ENCODE measurements around the gene SLBP.

DNA sequence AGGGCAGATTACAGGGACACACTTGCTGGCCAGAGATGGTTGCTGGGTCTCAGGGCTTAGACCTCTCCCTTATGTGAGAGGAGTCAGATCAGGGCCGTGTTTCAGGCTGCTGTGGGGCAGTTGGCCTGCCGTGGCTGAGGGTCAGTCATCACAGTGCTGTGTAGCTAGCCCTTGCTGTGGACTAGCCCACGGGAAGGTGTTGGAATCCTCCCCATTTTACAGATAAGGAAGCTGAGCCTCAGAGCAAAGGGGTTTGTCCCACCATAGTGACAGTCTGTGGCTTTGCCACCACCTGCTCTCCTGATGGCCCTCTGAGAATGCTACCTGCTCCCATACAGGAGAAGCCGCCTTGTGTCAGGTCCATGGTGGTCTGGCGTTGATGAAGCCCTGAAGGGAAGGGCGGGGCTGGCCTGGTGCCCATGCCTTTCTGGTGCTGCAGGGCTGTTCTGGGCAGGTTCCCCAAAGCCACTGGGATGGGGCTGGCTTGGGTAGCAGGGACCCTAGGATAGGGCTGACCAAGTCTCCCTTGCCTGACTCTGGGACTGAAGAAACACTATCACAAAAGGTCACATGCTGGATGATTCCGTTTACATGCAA is 25.6 kb downstream of the SLBP start:
- TF ChIP-seq, protein P1, sequence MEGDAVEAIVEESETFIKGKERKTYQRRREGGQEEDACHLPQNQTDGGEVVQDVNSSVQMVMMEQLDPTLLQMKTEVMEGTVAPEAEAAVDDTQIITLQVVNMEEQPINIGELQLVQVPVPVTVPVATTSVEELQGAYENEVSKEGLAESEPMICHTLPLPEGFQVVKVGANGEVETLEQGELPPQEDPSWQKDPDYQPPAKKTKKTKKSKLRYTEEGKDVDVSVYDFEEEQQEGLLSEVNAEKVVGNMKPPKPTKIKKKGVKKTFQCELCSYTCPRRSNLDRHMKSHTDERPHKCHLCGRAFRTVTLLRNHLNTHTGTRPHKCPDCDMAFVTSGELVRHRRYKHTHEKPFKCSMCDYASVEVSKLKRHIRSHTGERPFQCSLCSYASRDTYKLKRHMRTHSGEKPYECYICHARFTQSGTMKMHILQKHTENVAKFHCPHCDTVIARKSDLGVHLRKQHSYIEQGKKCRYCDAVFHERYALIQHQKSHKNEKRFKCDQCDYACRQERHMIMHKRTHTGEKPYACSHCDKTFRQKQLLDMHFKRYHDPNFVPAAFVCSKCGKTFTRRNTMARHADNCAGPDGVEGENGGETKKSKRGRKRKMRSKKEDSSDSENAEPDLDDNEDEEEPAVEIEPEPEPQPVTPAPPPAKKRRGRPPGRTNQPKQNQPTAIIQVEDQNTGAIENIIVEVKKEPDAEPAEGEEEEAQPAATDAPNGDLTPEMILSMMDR (conservative IDR thresholded peaks at IDR 0.05) = no peak
- no peak for TF ChIP-seq ZFX (IDR thresholded peaks at IDR 0.05)
